Measurements from ENCODE around the gene SYT17.

The SYT17 gene

DNA sequence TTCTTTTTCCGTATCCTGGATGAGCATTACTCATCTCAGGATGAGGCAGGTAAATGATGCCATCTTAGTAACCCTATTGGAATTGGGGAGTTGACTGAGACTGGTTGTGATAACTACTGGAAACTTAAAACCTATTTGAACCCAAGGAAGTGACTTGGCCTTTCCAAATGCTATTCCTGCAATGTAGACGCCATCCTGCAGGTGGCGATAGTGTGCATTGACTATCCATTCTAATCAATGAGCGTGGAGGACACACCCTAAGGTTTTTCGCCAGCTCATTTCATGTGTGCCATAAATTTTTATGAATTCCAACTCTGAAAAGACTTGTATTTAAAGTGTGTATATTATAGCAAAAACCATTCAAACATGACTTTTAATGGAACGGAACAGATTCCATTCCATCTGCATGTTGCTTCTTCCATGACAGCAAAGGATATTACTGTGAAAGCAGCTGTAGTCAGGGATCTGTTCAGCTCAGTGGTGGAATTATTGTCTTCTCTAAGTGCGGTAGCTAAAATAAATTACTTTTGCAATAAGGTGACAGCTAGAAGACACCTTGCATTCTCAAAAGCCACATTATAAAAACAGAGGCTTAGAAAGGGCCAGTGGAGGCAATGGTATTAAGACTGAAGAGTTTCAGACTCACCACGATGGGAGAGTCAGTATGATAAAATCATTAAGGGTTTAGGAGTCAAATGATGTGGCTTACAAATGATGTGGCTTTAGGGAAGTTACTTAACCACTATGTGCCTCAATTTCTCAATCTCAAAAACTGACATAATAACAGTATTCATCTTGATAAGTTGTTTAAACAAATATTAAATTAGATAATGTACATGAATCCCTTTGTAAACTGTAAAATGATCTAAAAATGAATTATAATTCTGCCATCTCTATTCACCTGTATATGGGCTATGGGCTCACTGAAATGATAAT, 55.5 kb downstream of the SYT17 start:
- DNase-seq = peak; percentile 18

DNA sequence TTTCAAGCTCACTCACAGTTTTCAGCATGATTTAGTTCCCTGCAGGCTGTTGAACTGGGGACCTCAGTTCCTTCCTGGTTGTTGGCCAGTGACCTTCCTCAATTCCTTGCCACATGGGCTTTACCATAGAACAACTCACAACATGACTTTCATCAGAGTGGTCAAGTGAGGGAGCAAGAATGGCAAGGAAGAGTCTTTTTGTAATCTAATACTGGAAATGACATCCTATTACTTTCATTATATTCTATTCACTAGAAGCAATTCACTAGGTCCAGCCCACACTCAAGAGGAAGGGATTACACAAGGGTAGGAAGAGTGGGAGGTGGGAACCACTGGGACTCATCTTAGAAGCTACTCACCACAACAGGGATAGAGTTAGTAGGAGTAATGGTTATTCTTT, 57.6 kb downstream of the SYT17 start:
- no peak for DNase-seq

DNA sequence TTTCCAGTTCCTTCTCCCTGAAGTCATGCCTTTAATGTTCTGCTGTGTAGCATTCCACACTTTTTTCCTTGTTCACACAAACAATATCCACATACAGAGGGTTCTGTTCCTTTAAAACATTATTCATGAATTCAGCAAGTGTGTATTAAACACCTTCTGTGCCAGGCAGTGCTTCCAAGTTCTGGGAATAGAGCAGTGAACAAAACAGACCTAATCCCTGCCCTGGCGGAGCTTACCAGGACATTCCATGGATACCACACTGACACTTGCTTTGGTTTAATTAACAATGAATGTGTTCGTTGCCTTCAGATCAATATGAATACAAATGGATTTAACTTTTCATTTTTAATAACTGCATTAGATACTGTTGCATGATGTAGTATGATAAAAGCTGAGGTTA, 59.6 kb downstream of the SYT17 start:
- DNase-seq = no peak

DNA sequence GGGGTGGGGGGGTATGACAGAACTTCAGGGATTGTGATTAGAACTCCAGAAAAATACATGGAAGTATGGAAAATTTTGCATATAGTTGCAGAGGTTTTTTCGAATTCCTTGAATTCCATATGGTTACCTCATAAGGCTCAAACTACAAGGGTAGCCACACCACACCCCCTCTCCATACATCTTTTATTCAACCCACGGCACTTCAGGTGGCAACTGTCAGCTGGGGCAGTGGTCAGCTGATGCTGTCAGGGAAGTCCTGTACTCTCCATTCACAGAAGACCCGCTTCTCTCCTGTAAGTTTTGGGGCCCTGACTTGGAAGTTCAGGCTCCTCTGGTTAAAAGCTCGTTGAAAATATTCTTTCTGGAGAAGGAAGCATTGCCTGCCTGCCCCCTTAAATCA, 60.0 kb downstream of the SYT17 start:
- DNase-seq = no peak

DNA sequence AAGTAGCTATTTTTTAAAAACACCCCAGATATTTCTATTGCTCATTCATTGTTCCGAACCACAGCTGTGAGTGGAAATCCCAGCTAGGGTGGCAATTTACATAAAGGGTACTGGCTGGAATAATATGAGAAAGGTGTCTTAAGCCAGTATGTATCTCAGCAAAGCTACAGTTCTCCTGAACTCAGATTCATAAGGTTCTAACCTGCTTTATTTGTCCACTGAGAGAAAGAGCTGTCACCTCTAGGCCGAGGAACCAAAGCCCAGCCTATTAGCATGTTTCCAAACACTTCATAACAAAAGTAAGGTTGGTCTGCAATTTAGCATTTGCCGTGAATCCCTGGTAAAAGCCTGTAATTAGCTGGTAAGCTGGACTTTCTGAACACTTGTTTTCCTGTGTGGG, 60.5 kb downstream of the SYT17 start:
- no peak for DNase-seq

DNA sequence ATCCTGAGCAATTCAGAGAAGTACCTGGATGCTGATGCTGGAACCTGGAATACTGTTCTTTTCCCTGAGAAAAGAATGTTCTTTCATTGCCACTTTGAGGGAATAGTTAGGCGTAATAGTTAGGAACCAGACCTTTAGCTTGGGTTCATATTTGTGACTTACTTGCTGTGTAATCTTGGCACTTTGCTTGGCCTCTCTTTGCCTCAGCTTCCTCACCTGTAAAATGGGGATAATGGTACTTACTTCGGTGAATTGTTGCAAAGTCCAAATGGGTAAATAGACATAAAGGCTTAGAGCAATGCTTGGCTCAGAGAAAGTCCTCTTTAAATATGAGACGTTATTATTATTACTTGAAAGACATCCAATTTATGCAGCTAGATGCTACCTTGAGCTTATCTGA, 62.5 kb downstream of the SYT17 start:
- DNase-seq = no peak

DNA sequence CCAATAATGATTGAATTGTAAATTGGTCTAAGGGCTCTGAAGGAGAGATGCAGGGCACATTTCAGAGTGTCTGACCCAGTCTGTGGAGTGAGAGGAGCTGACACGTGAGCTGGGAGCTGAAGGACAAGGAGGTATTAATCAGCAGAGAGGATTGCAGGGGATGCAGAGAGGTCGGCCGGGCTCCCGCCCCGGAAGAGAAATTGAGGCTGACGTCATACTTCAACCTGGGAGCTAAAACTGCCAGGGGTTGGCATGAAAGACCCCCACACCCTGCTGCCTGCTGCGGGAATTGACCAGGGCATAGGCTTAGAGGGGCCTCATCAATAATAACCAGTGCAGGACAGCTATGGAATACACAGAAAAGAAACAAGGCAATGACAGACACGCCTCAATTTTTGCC, 63.8 kb downstream of the SYT17 start:
- DNase-seq = no peak

DNA sequence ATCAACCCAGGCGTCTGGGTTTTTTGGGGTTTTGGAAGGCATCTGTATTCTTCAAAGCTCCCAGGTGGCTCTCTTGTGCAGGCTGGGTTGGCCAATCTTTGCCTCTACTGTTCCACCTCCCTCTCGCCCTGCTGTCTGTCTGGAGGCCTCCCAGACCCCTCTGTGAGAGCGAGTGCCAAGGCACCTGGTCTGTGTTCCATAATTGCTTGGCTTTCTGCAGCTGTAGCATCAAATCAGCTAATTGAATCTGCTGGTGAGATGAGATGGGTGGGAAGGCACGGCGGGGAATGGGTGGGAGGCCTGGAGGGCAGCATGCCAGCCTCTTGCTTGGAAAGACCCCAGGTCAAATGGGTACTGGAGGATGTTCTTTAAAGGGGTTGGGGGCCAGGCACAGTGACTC, 64.9 kb downstream of the SYT17 start:
- DNase-seq = peak; percentile 13

DNA sequence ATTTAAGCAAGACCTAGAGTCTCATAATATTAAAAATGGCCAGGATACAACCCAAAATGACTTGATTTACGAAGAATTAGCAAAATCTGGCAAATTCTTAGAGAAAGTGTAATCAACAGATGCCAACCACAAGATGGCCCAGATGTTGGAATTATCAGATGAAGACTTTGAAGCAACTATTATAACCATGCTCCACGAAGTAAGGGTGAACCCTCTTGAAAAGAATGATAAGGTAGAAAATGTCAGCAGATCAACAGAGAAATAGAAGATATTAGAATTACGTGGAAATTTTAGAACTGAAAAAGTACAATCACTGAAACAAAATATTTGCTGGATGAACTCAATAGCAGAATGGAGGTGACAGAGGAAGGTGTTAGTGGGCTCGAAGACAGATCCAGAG, 67.4 kb downstream of the SYT17 start:
- no peak for DNase-seq

DNA sequence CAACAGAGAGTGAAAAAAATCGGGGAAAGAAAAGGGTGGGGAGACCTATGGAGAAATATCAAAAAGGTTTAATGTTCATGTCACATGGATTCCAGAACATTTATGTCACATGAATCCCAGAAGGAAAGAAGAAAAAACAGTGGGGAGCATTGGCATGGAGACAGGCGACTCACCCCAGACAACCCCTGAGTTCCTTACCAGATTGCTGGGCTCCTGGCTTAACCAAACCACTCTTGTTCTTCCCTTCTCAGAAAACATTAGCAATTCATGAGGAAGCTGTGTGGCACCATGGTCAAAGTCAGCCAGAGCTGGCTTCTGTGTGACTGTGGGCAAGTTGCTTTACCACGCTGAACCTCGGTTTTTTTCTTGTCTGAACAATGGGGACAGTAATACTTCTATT, 67.8 kb downstream of the SYT17 start:
- no peak for DNase-seq

DNA sequence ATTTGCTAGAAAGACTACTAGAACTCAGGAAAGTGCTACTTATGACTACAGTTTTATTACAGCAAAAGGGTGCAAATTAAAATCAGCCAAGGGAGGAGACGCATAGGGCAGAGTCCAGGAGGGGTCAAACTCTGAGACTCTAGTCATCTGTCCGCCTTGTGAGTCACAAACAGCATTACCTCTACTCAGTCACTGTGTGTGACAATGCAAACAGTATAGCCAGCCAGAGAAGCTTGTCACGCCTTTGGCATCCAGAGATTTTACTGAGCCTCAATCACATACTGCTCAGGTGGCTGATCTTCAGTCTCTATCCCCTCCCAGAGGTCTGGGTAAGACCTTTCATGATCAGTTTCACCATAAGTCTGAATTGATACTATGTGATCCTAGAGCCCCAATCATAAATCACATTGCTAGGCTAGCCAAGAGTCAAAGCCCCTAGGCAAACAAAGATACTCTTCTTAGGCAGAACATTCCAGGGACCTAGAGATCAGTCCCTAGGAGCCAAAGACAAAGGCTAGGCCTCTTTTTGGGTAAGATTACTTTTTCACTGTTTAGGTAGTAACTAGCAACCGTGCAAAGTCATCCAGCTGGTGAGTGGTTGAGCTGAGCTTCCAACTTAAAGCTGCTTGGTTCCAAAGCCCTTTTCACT, 68.6 kb downstream of the SYT17 start:
- DNase-seq = no peak

DNA sequence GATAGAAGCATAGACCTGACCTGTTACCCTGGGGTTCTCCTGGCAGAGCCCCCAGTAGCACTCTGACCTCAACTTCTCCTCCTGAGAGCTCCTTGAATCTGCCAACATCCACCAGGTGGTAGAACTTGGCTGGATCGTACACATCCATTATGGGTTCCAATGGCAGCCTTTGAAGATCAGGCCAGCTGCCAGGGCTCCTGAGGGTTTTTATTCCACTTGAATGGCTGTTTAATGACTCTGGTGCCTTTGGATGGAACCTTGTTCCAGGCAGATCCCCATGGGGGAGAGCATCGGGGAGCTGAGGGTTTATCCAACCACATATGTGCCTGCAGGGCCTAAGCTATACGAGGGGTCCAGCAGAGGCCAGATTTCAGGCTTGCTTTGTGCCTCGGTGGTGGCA, 70.4 kb downstream of the SYT17 start:
- DNase-seq = no peak

DNA sequence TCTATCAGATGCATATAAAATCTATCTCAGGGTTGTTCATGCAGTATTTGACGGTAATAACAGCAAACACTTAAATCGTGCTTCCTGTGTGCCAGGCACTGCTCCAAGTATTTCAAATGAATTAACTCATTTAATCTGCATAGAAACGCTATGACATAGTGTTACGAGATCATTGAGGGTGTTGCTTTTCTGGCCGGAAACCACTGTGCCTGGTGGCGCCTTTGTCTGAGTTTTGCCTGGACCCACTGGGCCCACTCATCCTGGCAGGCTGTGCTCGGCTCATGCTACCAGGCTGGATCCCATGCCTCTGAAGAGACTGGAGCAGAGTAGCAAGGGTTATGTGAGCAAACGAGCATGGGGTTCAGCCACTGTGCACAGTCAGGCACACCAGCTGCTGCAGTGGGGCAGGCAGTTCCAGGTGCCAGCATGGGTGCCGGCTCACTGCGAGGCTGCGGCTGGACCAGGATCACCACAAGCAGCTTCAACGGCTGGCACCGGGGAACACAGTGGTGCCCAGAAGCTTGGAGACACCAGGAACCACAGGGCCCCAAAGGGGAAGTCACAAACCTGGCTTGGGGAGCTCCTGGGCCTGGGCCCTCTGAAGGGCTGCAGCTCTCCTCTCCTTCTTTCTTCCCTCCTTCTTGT, 71.6 kb downstream of the SYT17 start:
- DNase-seq = no peak

DNA sequence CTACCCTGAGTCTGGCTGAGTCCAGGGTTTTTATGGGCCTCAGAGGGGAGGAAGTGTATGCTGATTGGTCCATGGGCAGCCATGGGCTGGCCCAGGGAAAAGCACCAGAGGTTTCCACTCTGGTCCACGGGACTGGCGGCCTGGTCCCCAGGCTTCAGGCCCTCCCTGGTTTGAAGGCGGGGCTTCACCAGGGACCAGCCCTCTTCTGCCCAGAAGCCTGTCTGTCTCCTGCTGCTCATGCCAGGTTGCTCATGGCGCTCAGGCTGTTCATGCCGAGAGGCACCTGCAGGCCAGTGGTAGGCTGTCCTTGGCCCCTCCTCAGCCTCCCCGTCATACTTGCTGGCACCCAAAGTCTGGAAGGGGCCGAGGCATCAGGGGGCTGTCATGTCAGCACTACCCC, 72.5 kb downstream of the SYT17 start:
- DNase-seq = no peak

DNA sequence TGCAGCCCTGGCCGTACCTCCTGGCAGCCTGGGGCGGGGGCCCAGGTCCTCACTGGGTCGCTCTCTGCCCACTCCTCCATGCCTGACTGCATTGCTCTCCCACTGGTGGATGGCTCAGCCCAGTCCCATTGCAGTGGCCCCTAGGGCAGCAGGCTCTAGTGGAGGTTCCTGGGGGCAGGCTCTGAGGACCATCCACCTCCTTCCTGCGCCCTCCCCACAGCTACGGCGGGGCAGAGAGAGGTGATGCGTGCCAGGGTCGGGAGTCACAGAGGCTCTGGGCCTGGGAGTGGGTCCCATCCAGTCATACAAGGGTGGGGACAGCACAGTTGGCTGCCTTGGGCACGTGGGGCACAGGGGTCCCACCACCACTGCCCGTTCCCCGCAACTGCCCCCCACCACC, 73.5 kb downstream of the SYT17 start:
- DNase-seq = no peak

DNA sequence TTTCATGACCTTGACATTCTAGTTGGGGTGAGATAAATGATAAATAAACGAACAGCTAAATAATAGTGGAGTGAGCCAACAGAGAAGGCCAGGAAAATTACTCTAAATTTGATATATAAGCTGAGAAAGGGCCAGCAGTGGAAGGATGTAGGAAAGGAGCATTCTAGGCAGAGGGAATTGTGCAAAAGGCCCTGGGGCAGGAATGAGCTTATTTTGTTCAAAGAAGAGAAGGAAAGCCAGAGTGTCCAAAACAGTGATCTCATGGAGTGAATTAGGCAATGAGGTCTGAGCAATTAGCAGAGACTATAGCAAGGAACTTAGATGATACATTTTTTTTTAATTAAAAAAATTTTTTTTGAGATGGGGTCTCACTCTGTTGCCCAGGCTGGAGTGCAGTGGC, 74.1 kb downstream of the SYT17 start:
- no peak for DNase-seq

DNA sequence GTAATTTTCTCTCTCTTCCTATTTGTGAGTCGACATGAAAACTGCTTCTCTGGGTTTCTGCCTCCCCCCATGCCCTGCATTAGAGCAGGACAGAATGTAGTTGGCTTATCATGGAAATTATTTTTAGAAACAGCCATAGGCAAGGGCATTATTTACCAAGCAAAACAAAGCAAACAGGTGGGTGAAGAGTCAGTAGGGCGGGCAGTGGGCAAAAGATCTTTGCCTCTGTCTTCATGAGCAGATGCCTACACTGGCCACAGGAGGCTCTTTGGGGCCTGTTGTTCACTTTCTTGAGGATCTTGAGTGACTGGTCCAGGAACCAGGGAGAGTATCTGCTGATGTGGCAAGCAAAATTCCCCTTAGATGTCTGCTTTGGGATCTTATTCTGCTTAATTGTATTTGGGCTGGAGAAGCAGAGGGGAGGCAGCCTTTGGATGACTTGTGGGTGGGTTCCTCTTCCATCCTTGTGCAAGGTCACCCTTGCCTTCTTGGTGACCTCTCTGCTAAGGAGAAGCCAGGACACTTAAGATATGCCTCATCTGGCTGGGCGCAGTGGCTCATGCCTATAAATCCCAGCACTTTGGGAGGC, 75.0 kb downstream of the SYT17 start:
- DNase-seq = no peak

DNA sequence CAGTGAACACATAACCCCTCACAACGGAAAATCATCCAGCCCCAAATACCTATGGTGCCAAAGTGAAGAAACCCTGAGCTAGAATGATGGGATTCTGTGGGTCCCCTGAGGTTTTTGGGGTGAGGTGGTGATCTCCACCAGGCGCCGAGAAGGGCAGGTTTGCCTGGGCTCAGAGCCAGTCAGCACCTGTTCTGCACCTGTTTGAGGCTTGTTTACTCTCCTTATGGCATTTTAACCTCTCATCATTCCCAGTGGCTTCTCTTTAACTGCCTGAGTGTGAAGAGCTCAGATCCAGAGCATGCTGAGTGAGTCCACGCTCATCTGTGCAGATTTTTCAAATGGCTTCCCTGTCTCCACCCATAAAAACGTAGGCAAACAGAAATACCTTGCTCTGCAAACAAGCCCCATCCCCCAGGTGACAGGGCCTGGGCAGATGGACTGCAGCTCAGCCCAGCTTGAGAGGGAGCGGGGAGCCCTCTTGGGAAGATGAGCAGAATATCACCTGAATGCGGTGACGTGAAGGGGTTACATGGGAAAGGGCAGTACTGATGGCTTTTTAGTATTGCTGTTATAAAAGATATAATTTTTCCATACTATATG, 77.4 kb downstream of the SYT17 start:
- DNase-seq = no peak

DNA sequence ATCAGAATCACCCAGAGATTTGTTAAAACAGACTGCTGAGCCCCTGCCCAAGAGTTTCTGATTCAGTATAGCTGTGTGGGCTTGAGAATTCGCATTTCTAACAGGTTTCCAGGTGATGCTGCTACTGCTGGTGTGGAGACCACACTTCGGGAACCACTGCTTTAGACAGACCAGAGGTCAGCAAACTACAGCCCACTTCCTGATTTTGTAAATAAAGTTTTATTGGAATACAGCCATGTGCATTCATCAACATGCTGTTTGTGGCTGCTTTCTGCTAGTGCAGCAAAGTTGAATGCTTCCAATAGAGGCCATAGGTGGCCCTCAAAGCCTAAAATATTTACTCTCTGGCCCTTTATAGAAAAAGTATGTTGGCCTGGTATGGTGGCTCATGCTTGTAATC, 84.9 kb downstream of the SYT17 start:
- no peak for DNase-seq

DNA sequence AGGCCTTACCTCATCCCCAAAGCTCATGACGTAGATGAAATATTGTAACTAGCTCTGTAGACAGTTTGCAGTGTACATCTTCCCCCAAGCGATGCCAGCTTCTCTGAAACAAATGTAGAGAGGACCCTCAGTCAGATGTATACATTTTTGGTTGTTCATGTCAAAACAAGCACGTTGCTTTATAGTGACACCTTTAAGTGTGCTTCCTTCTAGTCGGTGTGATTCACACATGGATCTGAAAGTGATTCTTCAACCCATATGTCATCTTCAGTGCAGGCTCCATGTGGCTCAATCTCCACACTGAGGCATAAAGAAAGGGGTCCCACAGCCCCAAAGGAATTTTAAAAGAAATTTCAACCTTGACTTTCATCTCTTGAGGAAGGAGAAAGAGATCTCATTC, 86.6 kb downstream of the SYT17 start:
- no peak for DNase-seq

DNA sequence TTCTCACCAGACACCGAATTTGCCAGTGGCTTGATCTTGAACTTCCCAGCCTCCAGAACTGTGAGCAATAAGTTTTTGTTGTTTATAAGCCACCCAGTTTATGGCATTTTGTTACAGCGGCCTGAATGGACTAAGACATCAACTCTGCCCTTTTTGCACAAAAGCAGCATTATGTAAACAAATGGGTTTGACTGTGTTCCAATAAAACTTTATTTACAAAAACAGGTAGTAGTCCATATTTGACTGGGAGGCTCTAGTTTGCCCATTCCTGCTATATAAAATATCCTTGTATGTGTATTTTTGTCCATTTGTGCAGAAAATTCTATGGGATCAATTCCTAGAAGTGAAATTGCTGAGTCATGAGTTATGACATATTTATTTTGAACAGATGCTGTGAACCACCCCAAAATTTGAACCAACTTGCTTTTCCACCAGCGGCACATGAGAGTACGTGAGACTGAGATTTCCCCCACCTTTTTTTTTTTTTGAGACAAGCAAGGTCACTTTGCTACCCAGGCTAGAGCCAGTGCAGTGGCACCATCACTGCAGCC, 96.2 kb downstream of the SYT17 start:
- DNase-seq = no peak

DNA sequence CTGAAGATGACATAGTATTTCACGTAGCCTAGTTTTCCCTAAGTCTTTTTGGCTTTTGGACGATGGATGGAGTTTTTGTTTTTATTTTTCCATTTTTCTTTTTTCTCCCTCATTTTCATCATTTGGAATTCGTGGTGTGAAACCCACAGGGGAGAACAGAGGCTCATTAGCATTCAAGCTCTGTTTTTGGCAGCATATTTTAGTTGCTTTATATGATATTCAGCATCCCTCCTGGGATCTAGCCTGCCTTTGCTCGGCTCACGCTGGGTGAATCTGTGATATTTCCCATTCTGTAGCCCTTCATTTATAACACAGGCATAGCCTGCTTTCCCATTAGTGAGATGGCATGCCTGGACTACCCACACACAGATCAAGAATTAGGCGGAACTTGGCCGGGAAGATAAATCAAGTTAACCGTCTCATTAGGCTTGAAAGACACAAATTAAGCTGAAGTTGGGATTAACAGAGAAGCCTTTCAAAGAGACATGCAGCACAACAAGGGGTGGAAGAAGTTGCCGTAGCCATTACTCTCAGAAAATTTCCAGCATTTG, 97.4 kb downstream of the SYT17 start:
- DNase-seq = no peak

DNA sequence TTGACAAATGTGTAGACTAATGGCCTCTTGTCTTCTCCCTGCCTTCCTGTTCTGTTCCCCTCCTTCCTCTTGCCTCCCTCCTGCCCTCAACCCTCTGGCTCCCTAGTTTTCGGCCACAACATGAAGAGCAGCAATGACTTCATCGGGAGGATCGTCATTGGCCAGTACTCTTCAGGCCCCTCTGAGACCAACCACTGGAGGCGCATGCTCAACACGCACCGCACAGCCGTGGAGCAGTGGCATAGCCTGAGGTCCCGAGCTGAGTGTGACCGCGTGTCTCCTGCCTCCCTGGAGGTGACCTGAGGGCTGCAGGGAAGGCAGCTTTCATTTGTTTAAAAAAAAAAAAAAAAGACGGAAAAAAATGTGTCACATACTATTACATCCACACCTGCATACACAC, 98.7 kb downstream of the SYT17 start:
- no peak for DNase-seq
